ENCODE measurements around the gene MAL.
A peak's percentile ranks its signal among the peaks of the same experiment; 100 is the strongest.

Gene MAL

GRCh38 chr2:95002498-95002897 lies 23.0 kb upstream of the MAL start:
- H3K4me2 ChIP-seq (ENCODE audit: insufficient read depth, low read length, poor library complexity, severe bottlenecking): no peak overlapping the region
- no peak overlapping the region for H2BK5ac ChIP-seq (ENCODE audit: low read length)
- WGBS, 2 donors (ENCODE audit: extremely low coverage in 2 of 2, insufficient read length in 2 of 2, insufficient replicate concordance in 1 of 2): no CpG with 5 or more reads among the region's 5 CpGs
- H2BK12ac ChIP-seq (ENCODE audit: low read length): no peak overlapping the region
- no peak overlapping the region for H2AFZ ChIP-seq (ENCODE audit: low read length)
- no peak for DNase-seq (ENCODE audit: low spot score)
- H3K27ac ChIP-seq (replicated peaks; ENCODE audit: low read length): no peak overlapping the region
- no peak overlapping the region for H3K23ac ChIP-seq (ENCODE audit: low read depth, low read length, poor library complexity)
- H4K91ac ChIP-seq (ENCODE audit: low read depth, low read length, poor library complexity): no peak overlapping the region
- no peak overlapping the region for H4K8ac ChIP-seq (ENCODE audit: low read depth, low read length)
- H2BK120ac ChIP-seq (ENCODE audit: low read depth, low read length): no peak overlapping the region
- no peak overlapping the region for H2BK15ac ChIP-seq (ENCODE audit: low read length)
- H3K9me3 ChIP-seq (replicated peaks in 1 of 2; ENCODE audit: control insufficient read depth in 2 of 2, insufficient read depth in 1 of 2, low read depth in 1 of 2, low read length in 2 of 2): no peaks in the 10 kb centered on the region
- no peak overlapping the region for H3K4me3 ChIP-seq (ENCODE audit: low read length in 2 of 2)
- no peak overlapping the region for H2AK5ac ChIP-seq (ENCODE audit: low read depth, low read length)
- peaks cover 3 to 6% of the 10 kb centered on the region in 2 donors for H3K4me1 ChIP-seq (ENCODE audit: control insufficient read depth in 2 of 2, insufficient read depth in 1 of 2, low read depth in 1 of 2, low read length in 2 of 2)
- no peaks in the 10 kb centered on the region for H3K79me1 ChIP-seq (ENCODE audit: low read depth, low read length)
- H3K4ac ChIP-seq (ENCODE audit: low read length): no peak overlapping the region
- H3K14ac ChIP-seq (ENCODE audit: low read length): no peak overlapping the region
- no peak overlapping the region for H3K18ac ChIP-seq (ENCODE audit: low read length)
- H3K27me3 ChIP-seq (ENCODE audit: control insufficient read depth in 3 of 3, insufficient read depth in 3 of 3, low read depth in 1 of 3, low read length in 3 of 3): peaks cover 0 to 7% (median 2%) of the 10 kb centered on the region in 3 experiments
- H3K36me3 ChIP-seq (replicated peaks in 1 of 2; ENCODE audit: control insufficient read depth in 2 of 2, insufficient read depth in 2 of 2, low read length in 2 of 2): no peaks in the 10 kb centered on the region
- no peak overlapping the region for H3K9ac ChIP-seq (ENCODE audit: low read depth, low read length, poor library complexity)

- H3K4me2 ChIP-seq (ENCODE audit: insufficient read depth, low read length, poor library complexity, severe bottlenecking): no peak overlapping the region
- H3K4me3 ChIP-seq (ENCODE audit: low read length in 2 of 2): no peak overlapping the region
- no peak overlapping the region for H3K27ac ChIP-seq (replicated peaks; ENCODE audit: low read length)
- WGBS, 2 donors (ENCODE audit: extremely low coverage in 2 of 2, insufficient read length in 2 of 2, insufficient replicate concordance in 1 of 2): no CpG with 5 or more reads among the region's 5 CpGs
- no peak overlapping the region for H4K8ac ChIP-seq (ENCODE audit: low read depth, low read length)
- no peak overlapping the region for H2BK15ac ChIP-seq (ENCODE audit: low read length)
- H3K79me1 ChIP-seq (ENCODE audit: low read depth, low read length): no peaks in the 10 kb centered on the region
- H2AFZ ChIP-seq (ENCODE audit: low read length): peak overlapping the region; percentile 73
- H3K23ac ChIP-seq (ENCODE audit: low read depth, low read length, poor library complexity): no peak overlapping the region
- no peak overlapping the region for H3K9ac ChIP-seq (ENCODE audit: low read depth, low read length, poor library complexity)
- H3K4me1 ChIP-seq (ENCODE audit: control insufficient read depth in 2 of 2, insufficient read depth in 1 of 2, low read depth in 1 of 2, low read length in 2 of 2): peaks cover 7 to 9% of the 10 kb centered on the region in 2 donors
- no peak overlapping the region for H2BK12ac ChIP-seq (ENCODE audit: low read length)
- no peak for DNase-seq (ENCODE audit: low spot score)
- peaks cover 0 to 2% (median 0%) of the 10 kb centered on the region in 3 experiments for H3K27me3 ChIP-seq (ENCODE audit: control insufficient read depth in 3 of 3, insufficient read depth in 3 of 3, low read depth in 1 of 3, low read length in 3 of 3)
- peak overlapping the region; percentile 24 for H3K18ac ChIP-seq (ENCODE audit: low read length)
- no peak overlapping the region for H3K14ac ChIP-seq (ENCODE audit: low read length)
- H3K36me3 ChIP-seq (replicated peaks in 1 of 2; ENCODE audit: control insufficient read depth in 2 of 2, insufficient read depth in 2 of 2, low read length in 2 of 2): no peaks in the 10 kb centered on the region
- no peaks in the 10 kb centered on the region for H3K9me3 ChIP-seq (replicated peaks in 1 of 2; ENCODE audit: control insufficient read depth in 2 of 2, insufficient read depth in 1 of 2, low read depth in 1 of 2, low read length in 2 of 2)
- H4K91ac ChIP-seq (ENCODE audit: low read depth, low read length, poor library complexity): no peak overlapping the region
- H2BK5ac ChIP-seq (ENCODE audit: low read length): no peak overlapping the region
- H2BK120ac ChIP-seq (ENCODE audit: low read depth, low read length): no peak overlapping the region
- peak overlapping the region; percentile 33 for H2AK5ac ChIP-seq (ENCODE audit: low read depth, low read length)
- H3K4ac ChIP-seq (ENCODE audit: low read length): no peak overlapping the region
Measured at GRCh38 chr2:95004287-95004686, 21.2 kb upstream of the MAL start.

GRCh38 chr2:95004711-95005110 lies 20.8 kb upstream of the MAL start:
- Histone ChIP-seq H2BK5ac (ENCODE audit: low read length) (no peak overlapping the region), H3K23ac (ENCODE audit: low read depth, low read length, poor library complexity) (no peak overlapping the region), H3K4me3 (ENCODE audit: low read length in 2 of 2) (no peak overlapping the region), H3K9me3 (replicated peaks in 1 of 2; ENCODE audit: control insufficient read depth in 2 of 2, insufficient read depth in 1 of 2, low read depth in 1 of 2, low read length in 2 of 2) (no peaks in the 10 kb centered on the region), H3K4me2 (ENCODE audit: insufficient read depth, low read length, poor library complexity, severe bottlenecking) (no peak overlapping the region), H2AK5ac (ENCODE audit: low read depth, low read length) (no peak overlapping the region), H3K4me1 (ENCODE audit: control insufficient read depth in 2 of 2, insufficient read depth in 1 of 2, low read depth in 1 of 2, low read length in 2 of 2) (peaks cover 9% of the 10 kb centered on the region in 2 donors), H3K14ac (ENCODE audit: low read length) (no peak overlapping the region), H2BK120ac (ENCODE audit: low read depth, low read length) (no peak overlapping the region), H2BK15ac (ENCODE audit: low read length) (no peak overlapping the region), H2BK12ac (ENCODE audit: low read length) (no peak overlapping the region), H3K9ac (ENCODE audit: low read depth, low read length, poor library complexity) (no peak overlapping the region), H3K4ac (ENCODE audit: low read length) (no peak overlapping the region), H4K91ac (ENCODE audit: low read depth, low read length, poor library complexity) (no peak overlapping the region), H3K18ac (ENCODE audit: low read length) (no peak overlapping the region), H3K27ac (replicated peaks; ENCODE audit: low read length) (no peak overlapping the region), H4K8ac (ENCODE audit: low read depth, low read length) (no peak overlapping the region), H3K27me3 (ENCODE audit: control insufficient read depth in 3 of 3, insufficient read depth in 3 of 3, low read depth in 1 of 3, low read length in 3 of 3) (peaks cover 0 to under 1% (median 0%) of the 10 kb centered on the region in 3 experiments), H3K79me1 (ENCODE audit: low read depth, low read length) (no peaks in the 10 kb centered on the region), H2AFZ (ENCODE audit: low read length) (peak overlapping the region; percentile 73), H3K36me3 (replicated peaks in 1 of 2; ENCODE audit: control insufficient read depth in 2 of 2, insufficient read depth in 2 of 2, low read length in 2 of 2) (no peaks in the 10 kb centered on the region)
- DNase-seq (ENCODE audit: low spot score): no peak
- no CpG with 5 or more reads among the region's 8 CpGs for WGBS, 2 donors (ENCODE audit: extremely low coverage in 2 of 2, insufficient read length in 2 of 2, insufficient replicate concordance in 1 of 2)

- Histone ChIP-seq H2AFZ (ENCODE audit: low read length) (no peak overlapping the region), H3K27ac (replicated peaks; ENCODE audit: low read length) (no peak overlapping the region), H3K79me1 (ENCODE audit: low read depth, low read length) (no peaks in the 10 kb centered on the region), H4K8ac (ENCODE audit: low read depth, low read length) (no peak overlapping the region), H3K9me3 (replicated peaks in 1 of 2; ENCODE audit: control insufficient read depth in 2 of 2, insufficient read depth in 1 of 2, low read depth in 1 of 2, low read length in 2 of 2) (no peaks in the 10 kb centered on the region), H3K4me3 (ENCODE audit: low read length in 2 of 2) (peak overlapping the region in 1 of 2 donors; percentile 46), H3K23ac (ENCODE audit: low read depth, low read length, poor library complexity) (peak overlapping the region; percentile 21), H2BK120ac (ENCODE audit: low read depth, low read length) (no peak overlapping the region), H3K4me1 (ENCODE audit: control insufficient read depth in 2 of 2, insufficient read depth in 1 of 2, low read depth in 1 of 2, low read length in 2 of 2) (peaks cover 9 to 11% of the 10 kb centered on the region in 2 donors), H3K18ac (ENCODE audit: low read length) (peak overlapping the region; percentile 21), H3K27me3 (ENCODE audit: control insufficient read depth in 3 of 3, insufficient read depth in 3 of 3, low read depth in 1 of 3, low read length in 3 of 3) (no peaks in the 10 kb centered on the region), H3K14ac (ENCODE audit: low read length) (no peak overlapping the region), H4K91ac (ENCODE audit: low read depth, low read length, poor library complexity) (no peak overlapping the region), H2BK15ac (ENCODE audit: low read length) (no peak overlapping the region), H2AK5ac (ENCODE audit: low read depth, low read length) (peak overlapping the region; percentile 22), H2BK12ac (ENCODE audit: low read length) (peak overlapping the region; percentile 25), H3K9ac (ENCODE audit: low read depth, low read length, poor library complexity) (no peak overlapping the region), H3K4ac (ENCODE audit: low read length) (no peak overlapping the region), H2BK5ac (ENCODE audit: low read length) (no peak overlapping the region), H3K36me3 (replicated peaks in 1 of 2; ENCODE audit: control insufficient read depth in 2 of 2, insufficient read depth in 2 of 2, low read length in 2 of 2) (no peaks in the 10 kb centered on the region), H3K4me2 (ENCODE audit: insufficient read depth, low read length, poor library complexity, severe bottlenecking) (no peak overlapping the region)
- DNase-seq (ENCODE audit: low spot score): no peak
- no CpG with 5 or more reads among the region's 9 CpGs for WGBS, 2 donors (ENCODE audit: extremely low coverage in 2 of 2, insufficient read length in 2 of 2, insufficient replicate concordance in 1 of 2)
Measured at GRCh38 chr2:95005726-95006125, 19.8 kb upstream of the MAL start.
